Small intestine (tissue), 7 donors: Measurements from ENCODE around the gene DPEP2NB. TPM values are rescaled to one million over a fixed set of nuclear protein-coding genes. Genes with fewer than 3 reads are reported as not detected.
"Not testable (repeated sequence)": the region's sequence is repeated elsewhere in the genome, so short reads cannot be mapped to it uniquely, and the experiment has no call there.

ENCODE experiments used
- DNase-seq, 2 donors: peaks; one replicate each; pipeline versions ENCODE4 v3.0.0 to v3.0.0-alpha.2; 2013
- FAIRE-seq: peaks from 2 replicates; lab custom pipeline; 2012; peaks lifted over from hg19 to GRCh38; lab: Jason Lieb, UNC
- H3K27ac ChIP-seq, 3 donors: one replicate each; pipeline ENCODE4 v1.5.1; 2013; ENCODE audit warnings: low read length in 2 of 3, mild to moderate bottlenecking in 2 of 3, control low read depth in 1 of 3, inconsistent platforms in 1 of 3, low read depth in 1 of 3, moderate library complexity in 1 of 3
- H3K27me3 ChIP-seq, 3 donors: one replicate each; pipeline ENCODE4 v1.6.1; 2013; ENCODE audit warnings: low read length in 3 of 3, inconsistent platforms in 1 of 3; ENCODE audit not compliant: control insufficient read depth in 3 of 3, insufficient read depth in 3 of 3
- H3K36me3 ChIP-seq, 3 donors: one replicate each; pipeline ENCODE4 v1.6.1; 2013; ENCODE audit warnings: low read length in 3 of 3, inconsistent platforms in 1 of 3, low read depth in 1 of 3, mild to moderate bottlenecking in 1 of 3, moderate library complexity in 1 of 3; ENCODE audit not compliant: control insufficient read depth in 3 of 3, insufficient read depth in 2 of 3
- H3K4me1 ChIP-seq, 3 donors: one replicate each; pipeline ENCODE4 v1.6.1; 2013; ENCODE audit warnings: low read length in 2 of 3, inconsistent platforms in 1 of 3, low read depth in 1 of 3, mild to moderate bottlenecking in 1 of 3, moderate library complexity in 1 of 3; ENCODE audit not compliant: control insufficient read depth in 3 of 3, insufficient read depth in 2 of 3
- H3K4me3 ChIP-seq, 3 donors: one replicate each; pipeline ENCODE4 v1.5.1; 2013; ENCODE audit warnings: low read length in 3 of 3, control low read depth in 1 of 3, inconsistent platforms in 1 of 3, low read depth in 1 of 3, mild to moderate bottlenecking in 1 of 3, moderate library complexity in 1 of 3
- H3K9me3 ChIP-seq, 2 donors: one replicate each; pipeline ENCODE4 v1.6.1; 2013; ENCODE audit warnings: low read depth in 1 of 2, low read length in 1 of 2; ENCODE audit not compliant: control insufficient read depth in 2 of 2, insufficient read depth in 1 of 2
- WGBS, 3 donors: extraction: QIAGEN DNeasy Blood & Tissue Kit; methylation state at CpG; one replicate each; pipeline ENCODE4 v1.1.7; 2013; 5-methylcytosine and 5-hydroxymethylcytosine counted together
- polyA plus RNA-seq, 4 donors: library from polyadenylated mRNA; stranded (reverse) in 3 of 4; unstranded in 1 of 4; fragments of 200-250 nt in 3 of 4; fragments of 120-200 nt in 1 of 4; gene quantifications; one replicate each; pipeline versions ENCODE4 v1.2.1 to v1.2.3, GENCODE V29; 2013
- donor health status: healthy with polysubstance abuse.
- donor health status: control.
- donor health status: control.
- donor health status: Bipolar disorder and iron deficiency.
- donor health status: healthy.

DPEP2NB gene
- polyA plus RNA-seq, 4 donors: not detected

- no peak overlapping the region for H3K27ac ChIP-seq
- H3K4me1 ChIP-seq: peaks cover 0 to 3% (median 2%) of the 10 kb centered on the region in 3 donors
- no peaks in the 10 kb centered on the region for H3K27me3 ChIP-seq
- DNase-seq (no peak), FAIRE-seq (no peak)
- H3K36me3 ChIP-seq: peaks cover 0 to 29% (median 0%) of the 10 kb centered on the region in 3 donors
- WGBS, 3 donors: 92 to 96% (median 92%) methylated on average over 3 of the region's 3 CpGs
- H3K9me3 ChIP-seq: no peaks in the 10 kb centered on the region
- H3K4me3 ChIP-seq: no peak overlapping the region
These were observed 13.3 kb upstream of the DPEP2NB start for GRCh38 chr16:68028996-68029395.

GRCh38 chr16:68022728-68023537 is 7.2 kb upstream of the DPEP2NB start, which contains the start of the genes DDX28 and DUS2:
TSS of gene DDX28 (minus strand) at chr16:68023232. CDS start at chr16:68023202, 30 bp downstream.
TSS of gene DUS2 (plus strand) at chr16:68023284. CDS start at chr16:68038024, 14,740 bp downstream.
- DNase-seq: peak; percentile 87 to 98
- no peak for FAIRE-seq
- H3K27ac ChIP-seq: peak within 1 kb of the TSS; percentile 42 to 91 (median 83)

GRCh38 chr16:68022278-68022727 is 6.6 kb upstream of the DPEP2NB start:
- no peak for FAIRE-seq
- Histone ChIP-seq H3K27ac (peak overlapping the region in 2 of 3 donors; percentile 83 to 91), H3K4me3 (peak overlapping the region; percentile 78 to 95 (median 87)), H3K36me3 (peaks cover 0 to 18% (median 0%) of the 10 kb centered on the region in 3 donors), H3K9me3 (no peaks in the 10 kb centered on the region), H3K27me3 (no peaks in the 10 kb centered on the region), H3K4me1 (peaks cover 0 to 15% (median 10%) of the 10 kb centered on the region in 3 donors)
- no peak for DNase-seq
- 3 to 9% (median 8%) methylated on average over 19 of the region's 19 CpGs for WGBS, 3 donors

More at GRCh38 chr16:68022728-68023537, 7.2 kb upstream of the DPEP2NB start, which contains the start of the genes DDX28 and DUS2:
- no peaks in the 10 kb centered on the region for H3K9me3 ChIP-seq
- H3K4me3 ChIP-seq: peak within 1 kb of the TSS; percentile 78 to 95 (median 87)
- 0% methylated on average over 78 to 84 of the region's 84 CpGs for WGBS, 3 donors
- peaks cover 0 to 24% (median 0%) of the 10 kb centered on the region in 3 donors for H3K36me3 ChIP-seq
- peaks cover 0 to 15% (median 10%) of the 10 kb centered on the region in 3 donors for H3K4me1 ChIP-seq
- no peaks in the 10 kb centered on the region for H3K27me3 ChIP-seq

GRCh38 chr16:68021490-68021889 is 5.8 kb upstream of the DPEP2NB start:
- H3K9me3 ChIP-seq: no peaks in the 10 kb centered on the region
- peaks cover 0 to 16% (median 0%) of the 10 kb centered on the region in 3 donors for H3K36me3 ChIP-seq
- FAIRE-seq (no peak), DNase-seq (no peak)
- peaks cover 0 to 15% (median 10%) of the 10 kb centered on the region in 3 donors for H3K4me1 ChIP-seq
- H3K27me3 ChIP-seq: no peaks in the 10 kb centered on the region
- H3K4me3 ChIP-seq: peak overlapping the region in 1 of 3 donors; percentile 87
- no peak overlapping the region for H3K27ac ChIP-seq
- 91 to 96% (median 96%) methylated on average over 10 of the region's 10 CpGs for WGBS, 3 donors

GRCh38 chr16:68019167-68019680 is 3.5 kb upstream of the DPEP2NB start:
- FAIRE-seq: no peak
- Histone ChIP-seq H3K27ac (no peak overlapping the region), H3K4me1 (peaks cover 0 to 14% (median 10%) of the 10 kb centered on the region in 3 donors), H3K27me3 (peaks cover 0 to 1% (median 0%) of the 10 kb centered on the region in 3 donors), H3K4me3 (no peak overlapping the region), H3K36me3 (peaks cover 0 to 10% (median 0%) of the 10 kb centered on the region in 3 donors), H3K9me3 (no peaks in the 10 kb centered on the region)
- DNase-seq: no peak
- 36 to 66% (median 55%) methylated on average over 8 of the region's 8 CpGs for WGBS, 3 donors

GRCh38 chr16:68013440-68013839 is 2.3 kb downstream of the DPEP2NB start:
- FAIRE-seq (no peak), DNase-seq (no peak)
- Histone ChIP-seq H3K9me3 (no peaks in the 10 kb centered on the region), H3K36me3 (no peaks in the 10 kb centered on the region), H3K4me1 (no peaks in the 10 kb centered on the region), H3K27ac (no peak overlapping the region), H3K4me3 (no peak overlapping the region), H3K27me3 (peaks cover 0 to 4% (median 0%) of the 10 kb centered on the region in 3 donors)
- WGBS, 3 donors: 50 to 72% (median 59%) methylated on average over 1 of the region's 1 CpG

- not testable (repeated sequence) for H3K4me1 ChIP-seq, DNase-seq, H3K4me3 ChIP-seq, FAIRE-seq, H3K27ac ChIP-seq, H3K36me3 ChIP-seq, H3K27me3 ChIP-seq, H3K9me3 ChIP-seq
- WGBS, 3 donors: 71 to 83% (median 79%) methylated on average over 4 of the region's 4 CpGs
These were observed 5.8 kb downstream of the DPEP2NB start for GRCh38 chr16:68009872-68010271.

GRCh38 chr16:68009157-68009735 is 6.5 kb downstream of the DPEP2NB start:
- no peaks in the 10 kb centered on the region for H3K36me3 ChIP-seq
- 70 to 81% (median 71%) methylated on average over 9 of the region's 9 CpGs for WGBS, 3 donors
- no peaks in the 10 kb centered on the region for H3K4me1 ChIP-seq
- peaks cover 0 to 3% (median 0%) of the 10 kb centered on the region in 3 donors for H3K27me3 ChIP-seq
- H3K27ac ChIP-seq: no peak overlapping the region
- H3K4me3 ChIP-seq: no peak overlapping the region
- H3K9me3 ChIP-seq: no peaks in the 10 kb centered on the region
- FAIRE-seq: no peak
- no peak for DNase-seq
